Right lobe of liver (tissue), 6 donors: Measurements from ENCODE around the gene TMX2. TPM values are rescaled to one million over a fixed set of nuclear protein-coding genes. Genes with fewer than 3 reads are reported as not detected.
A peak's percentile ranks its signal among the peaks of the same experiment; 100 is the strongest.
"Not testable (repeated sequence)": the region's sequence is repeated elsewhere in the genome, so short reads cannot be mapped to it uniquely, and the experiment has no call there.

ENCODE experiments used
- ATAC-seq, 4 donors: fragments of 200-7000 bp; cut with Tn5 transposase; one replicate each; pipeline ENCODE4 v1.9.1; 2020; ENCODE audit warnings: mild to moderate bottlenecking in 4 of 4, moderate library complexity in 4 of 4
- DNase-seq, 3 donors: peaks; one replicate each; pipeline ENCODE4 v3.0.0-alpha.2; 2020
- H3K27ac ChIP-seq, 3 donors: fragments of 200-600 bp; one replicate each; pipeline ENCODE4 v1.8.0; 2022
- H3K27me3 ChIP-seq, 2 donors: fragments of 200-600 bp; one replicate each; pipeline ENCODE4 v1.8.0; 2022
- H3K36me3 ChIP-seq, 4 donors: fragments of 200-600 bp; sonication (generic) in 1 of 4; one replicate each; pipeline versions ENCODE4 v1.5.1 to v1.8.0; 2017 to 2022; ENCODE audit warnings: control low read depth in 1 of 4
- H3K4me1 ChIP-seq, 4 donors: fragments of 200-600 bp; sonication (generic) in 1 of 4; one replicate each; pipeline versions ENCODE4 v1.5.1 to v1.8.0; 2017 to 2022; ENCODE audit warnings: control low read depth in 1 of 4
- H3K4me3 ChIP-seq, 3 donors: fragments of 200-600 bp; one replicate each; pipeline ENCODE4 v1.8.0; 2022
- H3K9me3 ChIP-seq, 4 donors: fragments of 200-600 bp; sonication (generic) in 1 of 4; one replicate each; pipeline versions ENCODE4 v1.5.1 to v1.8.0; 2017 to 2022; ENCODE audit warnings: control low read depth in 1 of 4
- CTCF ChIP-seq, 4 donors: fragments of 200-600 bp in 3 of 4; fragments of 450-650 bp in 1 of 4; IDR thresholded peaks; one replicate each; pipeline versions ENCODE4 v1.5.1 to v1.8.0; 2016 to 2022; ENCODE audit warnings: antibody characterized with exemption in 4 of 4, mild to moderate bottlenecking in 2 of 4
- POLR2A ChIP-seq: fragments of 450-650 bp; IDR thresholded peaks from one replicate; pipeline ENCODE4 v1.6.1; 2017; ENCODE audit warnings: antibody characterized with exemption, mild to moderate bottlenecking
- WGBS: methylation state at CpG from one replicate; pipeline ENCODE4 v1.1.6; 2018; ENCODE audit warnings: low coverage, low lambda C conversion rate; ENCODE audit not compliant: insufficient coverage; ENCODE audit errors: missing lambda C conversion rate; 5-methylcytosine and 5-hydroxymethylcytosine counted together
- intact Hi-C, 2 donors: fragments of 100-400 bp; cut with DNase I; formaldehyde crosslinking; loops; one replicate each; pipeline versions ENCODE4 v1.11.2 to v1.14.1; 2022
- total RNA-seq, 6 experiments: library from RNA; depleted of rRNA in 2 of 6; stranded (reverse); fragments of >200 nt in 2 of 6; fragmentation: NEBNext Ultra II Directional in 3 of 6; extraction: Animal tissue kit (Norgen Biotek cat#: 25700) in 3 of 6; gene quantifications; one replicate each; pipeline versions ENCODE4 v1.1.0 to v1.2.4, GENCODE V29; 2016 to 2023
- donor health status: DM: no; HTN: yes; CAD: no.
- donor health status: DM: no; HTN: no; CAD: no.
- donor health status: DM: no; HTN: no; CAD: no.
- donor health status: DM: no; HTN: yes; CAD: no.
- donor health status: DM: no; HTN: yes; CAD: no.

Gene TMX2
- total RNA-seq, 6 experiments from 2014 or later, result 39.1 to 53.8 (median 48.5) TPM

- intact Hi-C loops, result no loop called here
- DNase-seq, result no peak
- peaks cover 0 to 2% (median 0%) of the 10 kb centered on the region in 4 donors for H3K36me3 ChIP-seq
- no peaks in the 10 kb centered on the region for H3K9me3 ChIP-seq
- 92% methylated on average over 5 of the region's 5 CpGs for WGBS
- ATAC-seq, result no peak
- no peaks in the 10 kb centered on the region for H3K27me3 ChIP-seq
- no peak overlapping the region for H3K27ac ChIP-seq
- peaks cover 0 to 27% (median 12%) of the 10 kb centered on the region in 4 donors for H3K4me1 ChIP-seq
- no peak for TF ChIP-seq CTCF (IDR thresholded peaks at IDR 0.05)
- TF ChIP-seq POLR2A, result no peak
- H3K4me3 ChIP-seq, result no peak overlapping the region
These were observed 2.5 kb upstream of the TMX2 start for GRCh38 chr11:57709802-57710367.

GRCh38 chr11:57711414-57712255 lies 758 bp upstream of the TMX2 start, which contains the start of gene MED19:
MED19 (minus strand) TSS chr11:57712215; CDS start chr11:57712179, 36 bp downstream.
- H3K27ac ChIP-seq, result peak within 1 kb of the TSS; percentile 58 to 81 (median 64)
- no peaks in the 10 kb centered on the region for H3K36me3 ChIP-seq
- WGBS, result 16% methylated on average over 15 of the region's 51 CpGs
- peak within 1 kb of the TSS; percentile 78 to 98 (median 90) for H3K4me3 ChIP-seq
- DNase-seq, result peak; percentile 80 to 90 (median 88)
- no peaks in the 10 kb centered on the region for H3K9me3 ChIP-seq
- TF ChIP-seq POLR2A (peak; percentile 44), CTCF (IDR thresholded peaks at IDR 0.05) (no peak)
- ATAC-seq, result peak; percentile 70 to 78 (median 74)
- intact Hi-C loops, result no loop called here
- no peaks in the 10 kb centered on the region for H3K27me3 ChIP-seq
- peaks cover 0 to 33% (median 14%) of the 10 kb centered on the region in 4 donors for H3K4me1 ChIP-seq

- WGBS, result 88% methylated on average over 2 of the region's 2 CpGs
- Histone ChIP-seq H3K4me1 (peaks cover 0 to 33% (median 14%) of the 10 kb centered on the region in 4 donors), H3K27ac (no peak overlapping the region), H3K36me3 (no peaks in the 10 kb centered on the region), H3K4me3 (peak overlapping the region in 1 of 3 donors; percentile 90), H3K27me3 (no peaks in the 10 kb centered on the region), H3K9me3 (no peaks in the 10 kb centered on the region)
- no peak for TF ChIP-seq CTCF (IDR thresholded peaks at IDR 0.05)
- TF ChIP-seq POLR2A, result no peak
- DNase-seq (no peak), ATAC-seq (no peak)
- intact Hi-C loops, result no loop called here
These were observed 1.4 kb downstream of the TMX2 start for GRCh38 chr11:57713835-57714234.

GRCh38 chr11:57716726-57717125 lies 4.3 kb downstream of the TMX2 start:
- DNase-seq, H3K36me3 ChIP-seq, ATAC-seq, H3K4me3 ChIP-seq, intact Hi-C loops, H3K9me3 ChIP-seq, H3K27ac ChIP-seq, H3K27me3 ChIP-seq: not testable (repeated sequence)
- no CpG with 5 or more reads among the region's 34 CpGs for WGBS
- peaks cover 0 to 23% (median 8%) of the 10 kb centered on the region in 4 donors for H3K4me1 ChIP-seq

GRCh38 chr11:57727185-57727584 lies 14.8 kb downstream of the TMX2 start:
- Histone ChIP-seq H3K27me3 (no peaks in the 10 kb centered on the region), H3K4me1 (no peaks in the 10 kb centered on the region), H3K27ac (no peak overlapping the region), H3K36me3 (no peaks in the 10 kb centered on the region), H3K4me3 (no peak overlapping the region), H3K9me3 (no peaks in the 10 kb centered on the region)
- WGBS, result 94% methylated on average over 2 of the region's 2 CpGs
- DNase-seq, result no peak
- TF ChIP-seq POLR2A (no peak), CTCF (IDR thresholded peaks at IDR 0.05) (no peak)
- intact Hi-C loops, result no loop called here
- ATAC-seq, result no peak
